Jurkat, Clone E6-1 (cell line): ENCODE data around the gene INO80D.
"Not testable (repeated sequence)": the region's sequence is repeated elsewhere in the genome, so short reads cannot be mapped to it uniquely, and the experiment has no call there.

Source experiments
- DNase-seq: peaks from one replicate; pipeline ENCODE4 v3.0.0-alpha.2; 2011; ENCODE audit warnings: low read depth, low spot score
- H3K4me3 ChIP-seq: 2 replicates; pipeline ENCODE4 v1.5.1; 2011; ENCODE audit warnings: mild to moderate bottlenecking, low read length, control low read depth, moderate library complexity

The INO80D gene

GRCh38 chr2:206040525-206040924 lies 45.4 kb downstream of the INO80D start:
- H3K4me3 ChIP-seq = no peak overlapping the region
- DNase-seq = no peak

- DNase-seq, H3K4me3 ChIP-seq: not testable (repeated sequence)
Measured at GRCh38 chr2:206035393-206035792, 50.6 kb downstream of the INO80D start.

- not testable (repeated sequence) for H3K4me3 ChIP-seq, DNase-seq
Measured at GRCh38 chr2:206033452-206033851, 52.5 kb downstream of the INO80D start.

- no peak overlapping the region for H3K4me3 ChIP-seq
- DNase-seq = no peak
Measured at GRCh38 chr2:206031950-206032567, 53.9 kb downstream of the INO80D start.

- no peak overlapping the region for H3K4me3 ChIP-seq
- DNase-seq = no peak
Measured at GRCh38 chr2:206031162-206031784, 54.7 kb downstream of the INO80D start.

- no peak for DNase-seq
- no peak overlapping the region for H3K4me3 ChIP-seq
Measured at GRCh38 chr2:206028101-206028500, 57.9 kb downstream of the INO80D start.

GRCh38 chr2:206023183-206023582 lies 62.8 kb downstream of the INO80D start:
- no peak overlapping the region for H3K4me3 ChIP-seq
- DNase-seq = no peak

GRCh38 chr2:206020171-206020570 lies 65.8 kb downstream of the INO80D start:
- H3K4me3 ChIP-seq = no peak overlapping the region
- DNase-seq = no peak

GRCh38 chr2:206015746-206016145 lies 70.2 kb downstream of the INO80D start:
- H3K4me3 ChIP-seq, DNase-seq: not testable (repeated sequence)

- DNase-seq = no peak
- H3K4me3 ChIP-seq = no peak overlapping the region
Measured at GRCh38 chr2:206011795-206012194, 74.2 kb downstream of the INO80D start.

GRCh38 chr2:206011018-206011614 lies 74.9 kb downstream of the INO80D start:
- DNase-seq = no peak
- H3K4me3 ChIP-seq = no peak overlapping the region

- peak; percentile 6 for DNase-seq
Measured at GRCh38 chr2:206004004-206004693, 81.8 kb downstream of the INO80D start.

GRCh38 chr2:206002440-206002839 lies 83.5 kb downstream of the INO80D start:
- no peak for DNase-seq
- H3K4me3 ChIP-seq = no peak overlapping the region

More at GRCh38 chr2:206004004-206004693, 81.8 kb downstream of the INO80D start:
- H3K4me3 ChIP-seq = no peak overlapping the region

- H3K4me3 ChIP-seq = no peak overlapping the region
- DNase-seq = no peak
Measured at GRCh38 chr2:206001912-206002311, 84.1 kb downstream of the INO80D start.

- no peak overlapping the region for H3K4me3 ChIP-seq
- DNase-seq = no peak
Measured at GRCh38 chr2:206000776-206001175, 85.2 kb downstream of the INO80D start.

GRCh38 chr2:205998583-205998982 lies 87.4 kb downstream of the INO80D start:
- no peak overlapping the region for H3K4me3 ChIP-seq
- DNase-seq = no peak

GRCh38 chr2:205996161-205996560 lies 89.8 kb downstream of the INO80D start:
- DNase-seq = no peak
- no peak overlapping the region for H3K4me3 ChIP-seq

- H3K4me3 ChIP-seq = no peak overlapping the region
- DNase-seq = no peak
Measured at GRCh38 chr2:205995260-205995659, 90.7 kb downstream of the INO80D start.

- H3K4me3 ChIP-seq = no peak overlapping the region
- no peak for DNase-seq
Measured at GRCh38 chr2:205994344-205994743, 91.6 kb downstream of the INO80D start.

GRCh38 chr2:205990104-205990503 lies 95.9 kb downstream of the INO80D start:
- H3K4me3 ChIP-seq = no peak overlapping the region
- DNase-seq = no peak
